Amniotic epithelial cell (primary cell): ENCODE measurements around the gene CLEC4M.
"Not testable (repeated sequence)": the region's sequence is repeated elsewhere in the genome, so short reads cannot be mapped to it uniquely, and the experiment has no call there.

Source experiments
- DNase-seq: peaks from one replicate; pipeline ENCODE4 v3.0.0-alpha.2; 2010; ENCODE audit warnings: low read depth

Gene CLEC4M

DNA sequence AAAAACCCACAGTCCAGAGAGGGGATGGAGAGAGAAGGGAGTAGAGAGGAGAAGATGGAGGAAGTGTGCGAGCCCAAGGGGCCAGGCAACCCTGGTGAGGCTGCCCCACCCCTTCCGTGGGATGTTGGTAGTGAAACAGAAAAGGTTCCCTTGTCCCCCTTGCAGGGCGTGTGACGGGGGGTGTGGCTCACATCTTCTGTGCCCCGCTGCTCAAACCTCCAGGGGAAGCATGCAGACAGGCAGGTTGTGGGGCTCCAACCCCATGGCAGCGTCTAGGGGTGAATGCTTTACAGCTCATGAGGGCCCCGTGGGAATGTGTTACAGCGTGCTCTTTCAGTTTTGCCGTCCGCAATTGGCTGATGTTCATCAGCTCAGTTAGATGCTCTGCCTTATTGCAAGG, 52.3 kb downstream of the CLEC4M start:
- no peak for DNase-seq

DNA sequence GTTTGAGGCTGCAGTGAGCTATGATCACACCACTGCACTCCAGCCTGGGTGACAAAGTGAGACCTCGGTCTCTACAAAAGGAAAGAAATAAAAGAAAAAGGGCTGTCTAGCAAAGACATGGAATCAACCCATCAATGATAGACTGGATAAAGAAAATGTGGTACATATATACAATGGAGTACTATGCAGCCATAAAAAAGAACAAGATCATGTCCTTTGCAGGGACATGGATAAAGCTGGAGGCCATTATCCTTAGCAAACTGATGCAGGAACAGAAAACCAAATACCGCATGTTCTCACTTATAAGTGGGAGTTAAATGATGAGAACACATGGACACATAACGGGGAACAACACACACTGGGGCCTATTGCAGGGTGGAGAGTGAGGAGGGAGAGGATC, 53.0 kb downstream of the CLEC4M start:
- not testable (repeated sequence) for DNase-seq

GRCh38 chr19:7817801-7818200, 54.8 kb downstream of the CLEC4M start:
- no peak for DNase-seq

- DNase-seq = no peak
Observed at GRCh38 chr19:7818806-7819205, 55.8 kb downstream of the CLEC4M start.
